C4-2B (cell line): ENCODE results near the gene GDPGP1.

ENCODE experiments used
- CTCF ChIP-seq: fragments of 450-650 bp; conservative IDR thresholded peaks from 2 replicates; pipeline ENCODE4 v1.5.1; 2017; ENCODE audit warnings: mild to moderate bottlenecking
- ZFX ChIP-seq: fragments of 450-650 bp; IDR thresholded peaks from 2 replicates; pipeline ENCODE4 v1.6.1; 2017

- TF ChIP-seq CTCF (no peak), ZFX (no peak)
These were observed 61.2 kb downstream of the GDPGP1 start for GRCh38 chr15:90295270-90295648.
